Measurements from ENCODE around the gene LEP. TPM values are rescaled to one million over a fixed set of nuclear protein-coding genes. Genes with fewer than 3 reads are reported as not detected.

LEP gene
- total RNA-seq, 3 donors from 2014 or later (not counting 1 experiment from before 2014, with no cell fraction given), result not detected

DNA sequence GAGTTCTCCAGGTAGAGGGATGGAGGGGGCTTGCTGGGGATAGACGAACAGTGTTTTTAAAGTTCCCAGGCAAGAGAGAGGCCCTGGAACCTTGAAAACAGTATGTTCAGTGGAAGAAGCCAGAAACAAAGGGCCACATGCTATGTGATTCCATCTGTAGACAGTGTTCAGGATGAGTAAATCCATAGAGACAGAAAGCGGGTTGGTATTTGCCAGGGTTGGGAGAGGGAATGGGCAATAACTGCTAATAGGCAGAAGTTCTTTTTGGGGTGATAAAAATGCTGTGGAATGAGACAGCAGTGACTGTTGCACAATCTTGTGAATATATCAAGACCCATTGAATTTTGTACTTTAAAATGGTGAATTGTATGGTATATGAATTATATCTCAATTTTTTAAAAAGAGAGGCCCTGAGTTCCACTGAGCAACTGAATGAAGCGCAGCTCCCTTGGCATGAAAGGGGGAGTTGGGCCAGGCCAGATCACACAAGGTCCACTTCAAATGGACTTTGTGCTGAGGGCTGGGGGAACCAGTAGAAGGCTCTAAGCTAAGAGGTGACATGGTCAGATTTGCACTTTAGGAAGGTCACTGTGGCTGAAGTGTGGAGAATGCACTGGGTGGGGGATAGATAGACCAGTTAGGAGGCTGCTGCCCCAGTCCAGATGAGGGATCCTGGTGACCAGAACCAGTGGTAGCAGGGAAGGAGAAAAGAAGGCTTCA lies 34.0 kb downstream of the LEP start:
- TF ChIP-seq, protein P1, sequence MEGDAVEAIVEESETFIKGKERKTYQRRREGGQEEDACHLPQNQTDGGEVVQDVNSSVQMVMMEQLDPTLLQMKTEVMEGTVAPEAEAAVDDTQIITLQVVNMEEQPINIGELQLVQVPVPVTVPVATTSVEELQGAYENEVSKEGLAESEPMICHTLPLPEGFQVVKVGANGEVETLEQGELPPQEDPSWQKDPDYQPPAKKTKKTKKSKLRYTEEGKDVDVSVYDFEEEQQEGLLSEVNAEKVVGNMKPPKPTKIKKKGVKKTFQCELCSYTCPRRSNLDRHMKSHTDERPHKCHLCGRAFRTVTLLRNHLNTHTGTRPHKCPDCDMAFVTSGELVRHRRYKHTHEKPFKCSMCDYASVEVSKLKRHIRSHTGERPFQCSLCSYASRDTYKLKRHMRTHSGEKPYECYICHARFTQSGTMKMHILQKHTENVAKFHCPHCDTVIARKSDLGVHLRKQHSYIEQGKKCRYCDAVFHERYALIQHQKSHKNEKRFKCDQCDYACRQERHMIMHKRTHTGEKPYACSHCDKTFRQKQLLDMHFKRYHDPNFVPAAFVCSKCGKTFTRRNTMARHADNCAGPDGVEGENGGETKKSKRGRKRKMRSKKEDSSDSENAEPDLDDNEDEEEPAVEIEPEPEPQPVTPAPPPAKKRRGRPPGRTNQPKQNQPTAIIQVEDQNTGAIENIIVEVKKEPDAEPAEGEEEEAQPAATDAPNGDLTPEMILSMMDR (IDR thresholded peaks at IDR 0.05), result no peak
- H3K36me3 Mint-ChIP-seq, result peaks cover 5% of the 10 kb centered on the region
- no peak overlapping the region for H3K27ac Mint-ChIP-seq
- no peak for DNase-seq
- no peak overlapping the region for H3K4me3 Mint-ChIP-seq
- Histone ChIP-seq H3K27ac (ENCODE audit: low read length) (no peak overlapping the region), H3K27me3 (ENCODE audit: control insufficient read depth, insufficient read depth, low read length) (peaks cover 9% of the 10 kb centered on the region), H3K4me3 (ENCODE audit: low read length) (no peak overlapping the region), H3K9me3 (ENCODE audit: control insufficient read depth, insufficient read depth, low read length) (peaks cover under 1% of the 10 kb centered on the region), H3K36me3 (ENCODE audit: control insufficient read depth, insufficient read depth, low read length) (no peaks in the 10 kb centered on the region), H3K4me1 (ENCODE audit: control insufficient read depth, insufficient read depth, low read length) (no peaks in the 10 kb centered on the region)
- H3K4me1 Mint-ChIP-seq, result peaks cover 0 to 8% of the 10 kb centered on the region in 2 donors
- no peak for ATAC-seq
- 61% methylated on average over 3 of the region's 3 CpGs for WGBS (ENCODE audit: insufficient coverage)
- peaks cover 7 to 15% of the 10 kb centered on the region in 2 donors for H3K27me3 Mint-ChIP-seq (ENCODE audit: low read depth in 2 of 2)
- H3K9me3 Mint-ChIP-seq, result peaks cover 0 to 6% of the 10 kb centered on the region in 2 donors
- intact Hi-C loops (cut with micrococcal nuclease), result no loop called here

DNA sequence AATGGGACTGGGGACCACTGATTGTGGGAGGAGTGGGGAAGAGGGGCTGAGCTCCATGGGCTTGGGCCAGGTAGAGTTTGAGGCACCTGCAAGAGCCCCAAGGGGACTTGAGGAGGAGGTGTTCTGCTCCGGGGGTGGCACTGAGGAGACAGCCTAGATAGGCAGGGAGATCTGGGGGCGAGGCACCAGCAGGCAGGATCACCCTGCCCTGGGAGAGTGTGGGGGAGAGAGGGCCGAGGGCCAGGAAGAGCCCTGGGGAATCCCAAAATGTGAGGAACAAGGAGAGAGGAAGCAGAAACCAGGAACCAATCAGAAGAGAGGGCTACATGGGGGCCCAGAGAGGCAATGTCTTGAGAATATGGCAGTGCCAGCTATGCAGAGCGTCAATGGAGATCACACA lies 34.6 kb downstream of the LEP start:
- no peak for ATAC-seq
- H3K27me3 ChIP-seq (ENCODE audit: control insufficient read depth, insufficient read depth, low read length), result peaks cover 8% of the 10 kb centered on the region
- no peaks in the 10 kb centered on the region for H3K36me3 ChIP-seq (ENCODE audit: control insufficient read depth, insufficient read depth, low read length)
- TF ChIP-seq, protein P1 (IDR thresholded peaks at IDR 0.05), result no peak
- H3K4me3 ChIP-seq (ENCODE audit: low read length), result no peak overlapping the region
- H3K27ac ChIP-seq (ENCODE audit: low read length), result no peak overlapping the region
- Mint-ChIP-seq H3K27me3 (ENCODE audit: low read depth in 2 of 2) (peaks cover under 1 to 12% of the 10 kb centered on the region in 2 donors), H3K36me3 (peaks cover 8% of the 10 kb centered on the region), H3K4me1 (peaks cover 0 to 8% of the 10 kb centered on the region in 2 donors), H3K27ac (no peak overlapping the region), H3K4me3 (no peak overlapping the region), H3K9me3 (peaks cover 0 to 7% of the 10 kb centered on the region in 2 donors)
- intact Hi-C loops (cut with micrococcal nuclease), result no loop called here
- no peak for DNase-seq
- WGBS (ENCODE audit: insufficient coverage), result 88% methylated on average over 4 of the region's 4 CpGs
- no peaks in the 10 kb centered on the region for H3K4me1 ChIP-seq (ENCODE audit: control insufficient read depth, insufficient read depth, low read length)
- H3K9me3 ChIP-seq (ENCODE audit: control insufficient read depth, insufficient read depth, low read length), result peaks cover 6% of the 10 kb centered on the region

DNA sequence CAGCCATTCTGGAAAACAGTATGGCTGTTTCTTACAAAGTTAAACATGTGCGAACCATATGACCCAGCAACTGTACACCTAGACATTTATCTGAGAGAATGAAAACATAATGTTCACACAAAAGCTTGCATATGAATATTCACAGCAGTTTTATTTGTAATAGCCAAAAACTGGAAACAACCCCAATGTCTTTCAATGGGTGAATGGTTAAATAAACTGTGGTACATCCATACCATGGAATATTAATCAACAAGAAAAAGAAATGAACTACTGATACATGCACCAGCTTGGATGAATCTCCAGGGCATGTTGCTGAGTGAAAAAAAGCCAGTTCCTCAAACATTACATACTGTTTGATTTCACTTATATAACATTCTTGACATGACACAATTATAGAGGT lies 37.3 kb downstream of the LEP start:
- no peaks in the 10 kb centered on the region for H3K4me1 ChIP-seq (ENCODE audit: control insufficient read depth, insufficient read depth, low read length)
- 100% methylated on average over 1 of the region's 1 CpG for WGBS (ENCODE audit: insufficient coverage)
- peaks cover 8% of the 10 kb centered on the region for H3K36me3 Mint-ChIP-seq
- no peak overlapping the region for H3K27ac Mint-ChIP-seq
- peaks cover 3 to 7% of the 10 kb centered on the region in 2 donors for H3K9me3 Mint-ChIP-seq
- no peak overlapping the region for H3K4me3 Mint-ChIP-seq
- no peaks in the 10 kb centered on the region for H3K27me3 Mint-ChIP-seq (ENCODE audit: low read depth in 2 of 2)
- H3K36me3 ChIP-seq (ENCODE audit: control insufficient read depth, insufficient read depth, low read length), result no peaks in the 10 kb centered on the region
- H3K9me3 ChIP-seq (ENCODE audit: control insufficient read depth, insufficient read depth, low read length), result peaks cover 17% of the 10 kb centered on the region
- no peak overlapping the region for H3K4me3 ChIP-seq (ENCODE audit: low read length)
- H3K27ac ChIP-seq (ENCODE audit: low read length), result no peak overlapping the region
- no peak for ATAC-seq
- peaks cover 0 to 8% of the 10 kb centered on the region in 2 donors for H3K4me1 Mint-ChIP-seq
- TF ChIP-seq, protein P1 (IDR thresholded peaks at IDR 0.05), result no peak
- H3K27me3 ChIP-seq (ENCODE audit: control insufficient read depth, insufficient read depth, low read length), result no peaks in the 10 kb centered on the region
- intact Hi-C loops (cut with micrococcal nuclease), result no loop called here
- DNase-seq, result no peak
